SU-DHL-6 (cell line): Measurements from ENCODE around the gene OTUD7B.

ENCODE experiments used
- CTCF ChIP-seq: fragments of 200-600 bp; sonication (generic); IDR thresholded peaks from one replicate; pipeline ENCODE4 v1.5.1; 2017; ENCODE audit warnings: antibody characterized with exemption, mild to moderate bottlenecking, low read length, moderate library complexity; ENCODE audit not compliant: insufficient read depth, poor library complexity, severe bottlenecking
- EZH2phosphoT487 ChIP-seq: fragments of 200-600 bp; sonication (generic), shearing (Covaris generic); conservative IDR thresholded peaks from 2 replicates; pipeline ENCODE4 v1.6.1; 2018; ENCODE audit warnings: mild to moderate bottlenecking, antibody characterized with exemption, low read length, moderate library complexity, mixed read lengths

DNA sequence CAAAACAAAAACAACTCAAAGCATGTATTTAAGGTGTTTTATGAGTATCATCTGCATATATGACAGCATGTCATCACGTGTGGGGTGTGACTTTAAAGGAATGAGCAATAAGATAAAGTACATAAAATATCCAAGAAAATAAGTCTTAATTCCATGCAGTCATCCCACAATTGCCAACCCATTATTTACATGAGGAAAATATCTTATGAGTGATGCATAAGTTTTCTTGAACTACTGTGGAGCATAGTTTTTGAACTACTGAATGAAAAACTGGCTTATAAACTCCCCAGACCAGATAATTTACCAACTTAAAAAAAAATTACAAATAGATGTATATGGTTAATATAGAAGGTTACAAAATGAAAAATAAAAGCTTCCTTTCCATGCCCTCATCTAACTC lies 44.1 kb downstream of the OTUD7B start:
- TF ChIP-seq CTCF: no peak
- TF ChIP-seq EZH2phosphoT487: no peak
